Activated CD4-positive, alpha-beta T cell treated with anti-CD3 and anti-CD28 coated beads for 36 hours (primary cell): ENCODE data around the gene SCAF11. TPM values are rescaled to one million over a fixed set of nuclear protein-coding genes. Genes with fewer than 3 reads are reported as not detected.
A peak's percentile ranks its signal among the peaks of the same experiment; 100 is the strongest.

Experiments used
- ATAC-seq: fragments of 200-7000 bp; cut with Tn5 transposase; one replicate; pipeline ENCODE4 v1.10.0; 2021; ENCODE audit warnings: mild to moderate bottlenecking, moderate library complexity
- CTCF ChIA-PET: fragments of 350-600 bp; sonication (Branson Sonifier 250); formaldehyde crosslinking; loops from one replicate; lab custom pipeline; 2021; ENCODE audit warnings: antibody characterized with exemption; lab: Charles Lee
- POLR2A ChIA-PET: fragments of 350-600 bp; sonication (Branson Sonifier 250); formaldehyde crosslinking; loops from one replicate; lab custom pipeline; 2021; ENCODE audit warnings: antibody characterized with exemption, inconsistent platforms; lab: Charles Lee
- DNase-seq: peaks from one replicate; pipeline ENCODE4 v3.0.0-alpha.2; 2020
- H3K27ac Mint-ChIP-seq: one replicate; pipeline ENCODE4 v1.8.0; 2021; ENCODE audit warnings: mixed read lengths
- H3K27me3 Mint-ChIP-seq: one replicate; pipeline ENCODE4 v1.8.0; 2021; ENCODE audit warnings: mixed read lengths
- H3K36me3 Mint-ChIP-seq: one replicate; pipeline ENCODE4 v1.8.0; 2021; ENCODE audit warnings: low read depth, mixed read lengths
- H3K4me1 Mint-ChIP-seq: one replicate; pipeline ENCODE4 v1.8.0; 2021; ENCODE audit warnings: mixed read lengths
- H3K4me3 Mint-ChIP-seq: one replicate; pipeline ENCODE4 v1.8.0; 2021; ENCODE audit warnings: mild to moderate bottlenecking, moderate library complexity, mixed read lengths
- H3K9me3 Mint-ChIP-seq: one replicate; pipeline ENCODE4 v1.8.0; 2021; ENCODE audit warnings: low read depth, mixed read lengths
- intact Hi-C, 2 experiments: fragments of 100-400 bp; cut with DNase I in 1 of 2; cut with micrococcal nuclease in 1 of 2; formaldehyde crosslinking; loops; one replicate each; pipeline versions ENCODE4 v1.14.2 to v1.15.1; 2022 to 2024; cut with DNase I, micrococcal nuclease
- total RNA-seq, 2 experiments: library from RNA; stranded (reverse); gene quantifications; one replicate each; pipeline ENCODE4 v1.2.3, GENCODE V29; 2021

SCAF11 gene
- total RNA-seq, 2 experiments from 2014 or later, result 132 to 145 TPM

DNA sequence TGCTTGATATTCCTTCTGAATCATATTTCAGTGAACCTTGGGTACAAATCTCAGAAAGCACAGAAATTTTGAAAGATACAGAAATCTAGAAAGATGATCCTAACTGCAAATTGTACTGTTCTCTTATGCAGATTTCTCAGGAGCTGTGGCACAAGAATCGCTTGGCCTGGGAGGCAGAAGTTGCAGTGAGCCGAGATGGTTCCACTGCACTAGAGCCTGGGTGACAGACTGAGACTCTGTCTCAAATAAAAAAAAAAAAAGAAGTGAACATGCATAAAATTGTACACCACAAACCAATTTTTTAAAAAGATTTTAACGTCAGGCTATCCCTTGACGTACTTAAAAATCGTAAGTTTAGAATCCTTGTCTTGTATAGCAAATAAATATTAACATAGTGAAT is 31.3 kb downstream of the SCAF11 start:
- intact Hi-C loops, result no loop called here
- no peak for ATAC-seq
- Mint-ChIP-seq H3K9me3 (no peaks in the 10 kb centered on the region), H3K27ac (no peak overlapping the region), H3K36me3 (peaks cover 24% of the 10 kb centered on the region), H3K4me1 (peaks cover 6% of the 10 kb centered on the region), H3K27me3 (no peaks in the 10 kb centered on the region), H3K4me3 (no peak overlapping the region)
- ChIA-PET CTCF (interaction anchor here (2.1 kb wide), 1 partner anchor 10 kb away, joined by 4 read pairs; no protein-coding TSS in a partner anchor), POLR2A (no interaction called here)
- no peak for DNase-seq

DNA sequence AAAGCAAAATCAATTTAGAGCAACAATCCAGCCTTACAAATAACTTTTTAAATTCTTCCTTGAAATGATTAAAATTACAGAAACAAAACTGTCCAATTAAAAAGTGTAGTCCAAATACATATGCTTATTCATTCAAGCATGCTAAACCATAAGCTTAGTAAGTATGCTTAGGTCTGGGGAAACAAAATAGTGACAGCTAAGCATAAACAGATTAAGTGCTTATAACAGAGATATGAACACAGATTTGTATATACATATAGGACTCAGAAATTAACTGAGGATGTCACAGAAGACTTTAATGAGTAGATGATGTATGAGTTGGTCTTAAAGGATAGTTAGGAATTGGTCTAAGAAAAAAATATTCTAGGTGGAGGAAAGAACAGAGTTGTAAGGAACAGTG is 41.8 kb downstream of the SCAF11 start:
- Mint-ChIP-seq H3K36me3 (peaks cover 33% of the 10 kb centered on the region), H3K4me1 (no peaks in the 10 kb centered on the region), H3K4me3 (no peak overlapping the region), H3K9me3 (no peaks in the 10 kb centered on the region), H3K27ac (no peak overlapping the region), H3K27me3 (no peaks in the 10 kb centered on the region)
- DNase-seq (no peak), ATAC-seq (no peak)
- intact Hi-C loops, result no loop called here
- ChIA-PET POLR2A (no interaction called here), CTCF (interaction anchor here (0.7 to 2.0 kb wide), 5 partner anchors 10 to 679 kb away, joined by 3 to 5 read pairs (median 4); no protein-coding TSS in a partner anchor)

DNA sequence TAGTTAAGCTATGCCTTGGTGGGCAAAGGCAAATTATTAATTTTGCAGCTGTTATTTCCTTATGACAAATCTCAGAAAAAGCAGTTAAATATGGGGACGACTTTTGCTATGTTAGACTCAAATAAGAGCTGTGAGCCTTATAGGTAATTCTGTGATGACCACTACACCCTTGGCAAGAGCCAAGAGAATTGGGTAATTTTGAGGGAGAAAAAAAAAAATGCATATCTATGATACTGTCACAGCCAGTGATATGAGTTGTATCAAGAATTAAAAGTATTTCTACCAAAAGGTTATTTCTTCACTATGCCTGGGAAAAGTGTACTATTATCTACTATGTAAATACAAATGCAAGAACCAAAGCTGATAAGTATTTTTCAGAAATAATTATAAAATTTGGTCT is 43.9 kb downstream of the SCAF11 start:
- H3K36me3 Mint-ChIP-seq, result peaks cover 47% of the 10 kb centered on the region

DNA sequence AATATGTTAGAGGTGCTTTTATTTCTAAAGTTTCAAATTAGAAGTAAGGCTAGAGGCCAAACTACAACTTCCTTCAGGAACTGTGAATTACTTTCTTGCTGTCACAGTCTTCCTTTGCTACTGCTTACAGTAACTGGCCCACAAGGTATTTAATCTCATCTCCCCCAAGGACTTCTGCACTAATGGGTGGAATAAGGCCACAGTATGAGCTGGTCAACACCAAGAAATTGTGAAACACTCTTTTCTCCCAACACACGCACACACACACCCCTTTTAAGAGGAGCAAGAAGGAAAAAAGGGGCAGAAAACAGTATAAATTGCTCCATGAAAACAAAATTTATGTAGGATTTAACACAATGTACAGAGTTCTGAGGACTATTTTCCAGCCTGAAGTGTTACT is 45.6 kb downstream of the SCAF11 start:
- ChIA-PET POLR2A (no interaction called here), CTCF (interaction anchor here (1.2 kb wide), 1 partner anchor 11 kb away, joined by 3 read pairs; no protein-coding TSS in a partner anchor)
- ATAC-seq, result no peak
- DNase-seq, result no peak
- Mint-ChIP-seq H3K4me3 (no peak overlapping the region), H3K4me1 (no peaks in the 10 kb centered on the region), H3K27me3 (no peaks in the 10 kb centered on the region), H3K36me3 (peaks cover 60% of the 10 kb centered on the region), H3K9me3 (no peaks in the 10 kb centered on the region), H3K27ac (no peak overlapping the region)
- intact Hi-C loops, result no loop called here

More for the DNA sequence above, 43.9 kb downstream of the SCAF11 start:
- Mint-ChIP-seq H3K27ac (no peak overlapping the region), H3K4me3 (no peak overlapping the region), H3K4me1 (no peaks in the 10 kb centered on the region), H3K27me3 (no peaks in the 10 kb centered on the region), H3K9me3 (no peaks in the 10 kb centered on the region)
- CTCF ChIA-PET, result interaction anchor here (0.6 to 0.9 kb wide), 2 partner anchors 13 to 74 kb away, joined by 4 read pairs; no protein-coding TSS in a partner anchor
- ATAC-seq (no peak), DNase-seq (no peak)
- intact Hi-C loops, result no loop called here
- POLR2A ChIA-PET, result interaction anchor here (0.6 kb wide), 1 partner anchor 748 kb away, joined by 4 read pairs; no protein-coding TSS in a partner anchor

DNA sequence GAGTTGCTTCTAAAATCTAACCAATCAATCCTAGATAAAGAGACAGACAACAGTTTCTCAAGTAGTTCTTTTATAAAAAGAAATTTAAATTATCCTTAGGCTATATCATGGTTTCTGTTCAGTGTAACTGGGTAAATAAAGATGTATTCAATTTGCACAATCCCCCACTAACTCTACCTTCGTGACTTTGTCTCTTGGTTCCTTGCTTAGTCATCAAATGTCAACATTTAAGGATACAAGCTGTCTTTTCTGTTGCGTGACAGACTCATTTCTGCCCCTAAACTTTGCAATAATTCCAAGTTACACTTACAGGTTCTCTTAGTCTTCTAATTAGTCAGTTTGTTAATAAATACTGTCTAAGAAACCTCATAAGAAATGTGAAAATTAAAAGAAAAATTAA is 50.6 kb downstream of the SCAF11 start:
- H3K36me3 Mint-ChIP-seq, result peaks cover 45% of the 10 kb centered on the region
- H3K27me3 Mint-ChIP-seq, result no peaks in the 10 kb centered on the region
- no peaks in the 10 kb centered on the region for H3K9me3 Mint-ChIP-seq
- H3K4me3 Mint-ChIP-seq, result no peak overlapping the region
- DNase-seq, result no peak
- intact Hi-C loops, result no loop called here
- H3K27ac Mint-ChIP-seq, result no peak overlapping the region
- POLR2A ChIA-PET, result interaction anchor here (0.6 kb wide), 1 partner anchor 15 kb away, joined by 3 read pairs; no protein-coding TSS in a partner anchor
- H3K4me1 Mint-ChIP-seq, result peaks cover 10% of the 10 kb centered on the region
- CTCF ChIA-PET, result interaction anchor here (1.1 kb wide), 1 partner anchor 8 kb away, joined by 4 read pairs; no protein-coding TSS in a partner anchor
- no peak for ATAC-seq

DNA sequence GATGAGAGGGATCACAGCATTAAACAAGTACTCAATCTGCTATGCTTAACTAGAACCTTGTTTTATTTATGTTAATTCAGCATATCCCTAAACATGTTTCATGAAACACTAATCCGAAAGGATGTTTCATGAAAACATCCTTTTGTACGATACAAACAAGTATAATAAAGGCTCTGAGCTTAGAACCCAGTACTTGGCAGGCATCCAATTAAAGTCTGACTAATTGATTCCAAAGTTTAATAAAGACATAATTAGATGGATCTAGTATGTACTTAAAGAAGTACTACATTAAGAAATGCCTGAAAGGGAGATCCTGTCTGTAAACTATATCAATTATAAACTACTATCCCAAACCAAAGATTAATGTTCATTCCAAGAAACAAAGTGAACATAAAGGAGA is 51.8 kb downstream of the SCAF11 start:
- H3K4me1 Mint-ChIP-seq, result peaks cover 10% of the 10 kb centered on the region
- no peaks in the 10 kb centered on the region for H3K9me3 Mint-ChIP-seq
- no peak for DNase-seq
- no peaks in the 10 kb centered on the region for H3K27me3 Mint-ChIP-seq
- ChIA-PET CTCF (no interaction called here), POLR2A (no interaction called here)
- H3K27ac Mint-ChIP-seq, result no peak overlapping the region
- peaks cover 39% of the 10 kb centered on the region for H3K36me3 Mint-ChIP-seq
- no peak overlapping the region for H3K4me3 Mint-ChIP-seq
- intact Hi-C loops, result no loop called here
- no peak for ATAC-seq

GRCh38 chr12:45934956-45935355 is 55.4 kb downstream of the SCAF11 start:
- H3K27me3 Mint-ChIP-seq, result no peaks in the 10 kb centered on the region
- H3K4me3 Mint-ChIP-seq, result no peak overlapping the region
- peaks cover 27% of the 10 kb centered on the region for H3K36me3 Mint-ChIP-seq
- ATAC-seq, result no peak
- ChIA-PET CTCF (interaction anchor here (1.0 to 1.6 kb wide), 4 partner anchors 9 to 56 kb away, joined by 3 to 4 read pairs (median 4); no protein-coding TSS in a partner anchor), POLR2A (no interaction called here)
- peaks cover 10% of the 10 kb centered on the region for H3K4me1 Mint-ChIP-seq
- no peaks in the 10 kb centered on the region for H3K9me3 Mint-ChIP-seq
- H3K27ac Mint-ChIP-seq, result no peak overlapping the region
- no peak for DNase-seq
- intact Hi-C loops, result no loop called here

DNA sequence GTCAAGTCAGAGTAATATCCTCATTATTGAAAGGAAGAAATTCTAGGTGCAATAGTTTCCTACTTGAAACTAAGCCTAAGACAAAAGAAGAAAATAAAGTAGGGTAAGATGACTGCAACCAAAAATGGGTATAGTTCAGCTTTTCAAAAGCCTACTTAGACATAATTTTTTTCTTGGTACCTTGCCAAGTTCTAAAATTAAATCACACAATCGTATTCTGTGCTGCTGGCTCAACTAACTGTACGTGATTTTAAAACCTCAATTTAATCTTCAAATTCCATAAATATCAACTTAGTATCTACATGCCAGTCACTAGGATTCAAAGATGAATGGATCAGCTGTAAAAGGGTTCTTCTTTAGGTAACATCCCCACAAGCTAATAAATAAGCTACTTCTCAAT is 56.9 kb downstream of the SCAF11 start:
- CTCF ChIA-PET, result interaction anchor here (0.5 to 1.6 kb wide), 6 partner anchors 11 to 205 kb away, joined by 3 to 5 read pairs (median 3); no protein-coding TSS in a partner anchor
- ATAC-seq (no peak), DNase-seq (no peak)
- Mint-ChIP-seq H3K4me3 (no peak overlapping the region), H3K9me3 (no peaks in the 10 kb centered on the region), H3K27ac (no peak overlapping the region), H3K36me3 (peaks cover 27% of the 10 kb centered on the region), H3K27me3 (no peaks in the 10 kb centered on the region), H3K4me1 (peaks cover 10% of the 10 kb centered on the region)
- POLR2A ChIA-PET, result no interaction called here
- intact Hi-C loops, result no loop called here

GRCh38 chr12:45930369-45930768 is 60.0 kb downstream of the SCAF11 start:
- H3K27me3 Mint-ChIP-seq, result no peaks in the 10 kb centered on the region

DNA sequence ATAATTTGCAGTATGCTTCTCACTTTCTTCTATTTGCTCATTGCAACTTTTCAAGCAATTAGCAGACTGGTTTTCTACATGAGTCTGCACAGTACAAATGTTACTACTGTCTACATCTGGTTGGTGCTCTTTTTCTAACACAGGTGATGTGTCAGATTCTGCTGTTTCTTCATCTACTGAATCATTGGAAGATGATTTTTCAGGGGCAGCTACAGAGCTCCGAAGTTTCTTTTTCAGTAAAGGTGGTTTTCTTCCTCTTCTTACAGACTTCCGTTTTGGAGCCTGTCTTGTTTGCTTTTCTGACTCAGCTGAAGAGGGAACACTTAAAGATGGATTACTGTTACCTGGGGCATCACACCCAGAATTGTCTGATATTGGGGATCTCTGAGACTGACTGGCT is 62.1 kb downstream of the SCAF11 start:
- Mint-ChIP-seq H3K9me3 (no peaks in the 10 kb centered on the region), H3K36me3 (peaks cover 52% of the 10 kb centered on the region), H3K27me3 (no peaks in the 10 kb centered on the region), H3K27ac (peak overlapping the region; percentile 51), H3K4me3 (no peak overlapping the region), H3K4me1 (peaks cover 6% of the 10 kb centered on the region)
- ATAC-seq (peak; percentile 86), DNase-seq (no peak)
- intact Hi-C loops, result no loop called here
- ChIA-PET POLR2A (no interaction called here), CTCF (no interaction called here)

More at GRCh38 chr12:45930369-45930768, 60.0 kb downstream of the SCAF11 start:
- CTCF ChIA-PET, result no interaction called here
- Mint-ChIP-seq H3K36me3 (peaks cover 46% of the 10 kb centered on the region), H3K4me3 (no peak overlapping the region), H3K9me3 (no peaks in the 10 kb centered on the region), H3K27ac (no peak overlapping the region), H3K4me1 (peaks cover 9% of the 10 kb centered on the region)
- intact Hi-C loops, result no loop called here
- ATAC-seq, result no peak
- DNase-seq, result no peak
- POLR2A ChIA-PET, result no interaction called here

GRCh38 chr12:45918818-45919217 is 71.6 kb downstream of the SCAF11 start:
- Mint-ChIP-seq H3K27ac (no peak overlapping the region), H3K4me1 (no peaks in the 10 kb centered on the region), H3K27me3 (no peaks in the 10 kb centered on the region), H3K9me3 (no peaks in the 10 kb centered on the region), H3K4me3 (no peak overlapping the region), H3K36me3 (peaks cover 33% of the 10 kb centered on the region)
- ATAC-seq, result no peak
- no peak for DNase-seq
- ChIA-PET CTCF (no interaction called here), POLR2A (no interaction called here)
- intact Hi-C loops, result no loop called here

GRCh38 chr12:45915405-45915804 is 75.0 kb downstream of the SCAF11 start:
- H3K9me3 Mint-ChIP-seq, result no peaks in the 10 kb centered on the region
- no peak overlapping the region for H3K4me3 Mint-ChIP-seq
- H3K4me1 Mint-ChIP-seq, result no peaks in the 10 kb centered on the region
- H3K27ac Mint-ChIP-seq, result peak overlapping the region; percentile 43
- intact Hi-C loops, result no loop called here
- no peak for DNase-seq
- no peaks in the 10 kb centered on the region for H3K27me3 Mint-ChIP-seq
- no peak for ATAC-seq
- POLR2A ChIA-PET, result no interaction called here
- CTCF ChIA-PET, result interaction anchor here (0.7 to 1.5 kb wide), 2 partner anchors 11 to 285 kb away, joined by 3 to 5 read pairs; no protein-coding TSS in a partner anchor
- peaks cover 18% of the 10 kb centered on the region for H3K36me3 Mint-ChIP-seq
